Breast epithelium (tissue), 4 donors: ENCODE measurements around the gene TFAM. TPM values are rescaled to one million over a fixed set of nuclear protein-coding genes. Genes with fewer than 3 reads are reported as not detected.

Experiments
- DNase-seq, 2 donors: peaks; one replicate each; pipeline ENCODE4 v3.0.0-alpha.2; 2019; ENCODE audit warnings: low spot score in 2 of 2
- H3K27ac ChIP-seq, 2 donors: fragments of 200-600 bp; sonication (generic) in 1 of 2; one replicate each; pipeline ENCODE4 v1.5.1; 2016 to 2019; ENCODE audit warnings: mild to moderate bottlenecking in 1 of 2
- H3K27me3 ChIP-seq, 2 donors: fragments of 200-600 bp; sonication (generic) in 1 of 2; one replicate each; pipeline versions ENCODE4 v1.5.1 to v1.6.0; 2017 to 2019; ENCODE audit warnings: control low read depth in 1 of 2, mild to moderate bottlenecking in 1 of 2
- H3K36me3 ChIP-seq: fragments of 200-600 bp; one replicate; pipeline ENCODE4 v1.5.1; 2019
- H3K4me1 ChIP-seq, 2 donors: fragments of 200-600 bp; sonication (generic); one replicate each; pipeline ENCODE4 v1.5.1; 2016 to 2019; ENCODE audit warnings: control low read depth in 1 of 2
- H3K4me3 ChIP-seq, 3 donors: fragments of 200-600 bp; sonication (generic); 1 replicate in 2 of 3; 2 replicates in 1 of 3; pipeline ENCODE4 v1.5.1; 2016 to 2019; ENCODE audit warnings: mild to moderate bottlenecking in 3 of 3, moderate library complexity in 2 of 3
- H3K9me3 ChIP-seq, 2 donors: fragments of 200-600 bp; sonication (generic) in 1 of 2; one replicate each; pipeline ENCODE4 v1.5.1; 2016 to 2019; ENCODE audit warnings: control low read depth in 1 of 2
- CTCF ChIP-seq, 3 donors: fragments of 450-650 bp; IDR thresholded peaks; one replicate each; pipeline ENCODE4 v1.5.1; 2016 to 2017; ENCODE audit warnings: antibody characterized with exemption in 3 of 3, mild to moderate bottlenecking in 3 of 3, moderate library complexity in 3 of 3
- POLR2A ChIP-seq: fragments of 450-650 bp; IDR thresholded peaks from one replicate; pipeline ENCODE4 v1.6.1; 2016; ENCODE audit warnings: antibody characterized with exemption, mild to moderate bottlenecking, moderate library complexity
- POLR2AphosphoS5 ChIP-seq, 3 donors: sonication (generic); formaldehyde crosslinking; IDR thresholded peaks; one replicate each; pipeline ENCODE4 v1.6.1; 2017; ENCODE audit warnings: antibody characterized with exemption in 3 of 3
- intact Hi-C: fragments of 100-400 bp; cut with DNase I; formaldehyde crosslinking; loops from one replicate; pipeline ENCODE4 v1.15.1; 2023; ENCODE audit warnings: low total_unique reads
- total RNA-seq, 3 donors: library from RNA; depleted of rRNA; stranded (reverse); fragments of >200 nt; gene quantifications; one replicate each; pipeline ENCODE4 v1.1.0, GENCODE V29; 2016

TFAM gene
- total RNA-seq, 3 donors from 2014 or later = 15.8 to 30.1 (median 22.3) TPM

DNA sequence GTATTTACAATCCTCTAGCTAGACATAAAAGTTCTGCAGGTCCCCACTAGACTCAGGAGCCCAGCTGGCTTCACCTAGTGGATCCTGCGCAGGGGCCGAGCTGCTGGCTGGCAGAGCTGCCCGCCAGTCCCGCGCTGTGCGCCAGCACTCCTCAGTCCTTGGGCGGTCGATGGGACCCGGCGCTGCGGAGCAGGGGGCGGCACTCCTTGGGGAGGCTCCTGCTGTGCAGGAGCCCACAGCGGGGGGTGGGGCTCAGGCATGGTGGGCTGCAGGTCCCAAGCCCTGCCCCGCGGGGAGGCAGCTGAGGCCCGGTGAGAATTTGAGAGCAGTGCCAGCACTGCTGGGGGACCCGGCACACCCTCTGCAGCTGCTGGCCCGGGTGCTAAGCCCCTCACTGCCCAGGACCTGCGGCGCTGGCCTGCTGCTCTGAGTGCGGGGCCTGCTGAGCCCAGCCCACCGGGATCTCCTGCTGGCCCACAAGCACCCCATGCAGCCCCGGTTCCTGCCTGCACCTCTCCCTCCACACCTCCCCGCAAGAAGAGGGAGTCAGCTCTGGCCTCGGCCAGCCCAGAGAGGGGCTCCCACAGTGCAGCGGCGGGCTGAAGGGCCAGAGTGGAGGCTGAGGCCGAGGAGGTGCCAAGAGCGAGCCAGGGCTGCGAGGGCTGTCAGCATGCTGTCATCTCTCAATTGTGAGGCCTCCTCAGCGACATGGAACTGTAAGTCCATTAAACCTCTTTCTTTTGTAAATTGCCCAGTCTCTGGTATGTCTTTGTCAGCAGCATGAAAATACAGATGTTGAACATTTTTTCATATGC is 63.1 kb downstream of the TFAM start:
- H3K27ac ChIP-seq = no peak overlapping the region
- DNase-seq = no peak
- intact Hi-C loops = no loop called here

More for the DNA sequence above, 63.1 kb downstream of the TFAM start:
- Histone ChIP-seq H3K4me1 (no peaks in the 10 kb centered on the region), H3K27me3 (no peaks in the 10 kb centered on the region), H3K36me3 (no peaks in the 10 kb centered on the region), H3K9me3 (no peaks in the 10 kb centered on the region), H3K4me3 (no peak overlapping the region)
- TF ChIP-seq CTCF (IDR thresholded peaks at IDR 0.05) (no peak), POLR2A (no peak), POLR2AphosphoS5 (IDR thresholded peaks at IDR 0.05) (no peak)

Other genes starting within 250 kb of the TFAM start
- 10 to 100 TPM in 1 of 3 donors, 1 to 10 TPM in 2; 7.5 to 13.5 (median 7.9) TPM for gene IPMK, start 117.5 kb upstream of the TFAM start, total RNA-seq
- gene CISD1, start 116.2 kb upstream of the TFAM start, total RNA-seq = 10 to 100 TPM in 2 of 3 donors, 1 to 10 TPM in 1; 9.9 to 27.2 (median 13.2) TPM
- gene UBE2D1, start 50.4 kb upstream of the TFAM start, total RNA-seq = 10 to 100 TPM; 10.4 to 22.4 (median 16.1) TPM
- 10 to 100 TPM; 24.3 to 35.5 (median 26.2) TPM for gene BICC1, start 127.5 kb downstream of the TFAM start, total RNA-seq